Germinal center (tissue), 1 donor: ENCODE results near the gene PRRT2.
A peak's percentile ranks its signal among the peaks of the same experiment; 100 is the strongest.
"Not testable (repeated sequence)": the region's sequence is repeated elsewhere in the genome, so short reads cannot be mapped to it uniquely, and the experiment has no call there.

Experiments
- DNase-seq: peaks from one replicate; pipeline ENCODE4 v3.0.0; 2012; ENCODE audit warnings: mixed read lengths, low spot score

Gene PRRT2

GRCh38 chr16:29833219-29833618 is 21.2 kb downstream of the PRRT2 start:
- DNase-seq = not testable (repeated sequence)

GRCh38 chr16:29834079-29834478 is 22.1 kb downstream of the PRRT2 start:
- no peak for DNase-seq

- no peak for DNase-seq
These were observed 23.9 kb downstream of the PRRT2 start for GRCh38 chr16:29835926-29836325.

GRCh38 chr16:29836623-29837022 is 24.6 kb downstream of the PRRT2 start:
- no peak for DNase-seq

GRCh38 chr16:29837841-29838240 is 25.8 kb downstream of the PRRT2 start:
- DNase-seq = no peak

- DNase-seq = no peak
These were observed 27.8 kb downstream of the PRRT2 start for GRCh38 chr16:29839822-29840221.

- DNase-seq = no peak
These were observed 28.2 kb downstream of the PRRT2 start for GRCh38 chr16:29840240-29840639.

GRCh38 chr16:29841631-29842030 is 29.6 kb downstream of the PRRT2 start:
- no peak for DNase-seq

GRCh38 chr16:29842732-29843346 is 30.8 kb downstream of the PRRT2 start:
- no peak for DNase-seq

- no peak for DNase-seq
These were observed 31.9 kb downstream of the PRRT2 start for GRCh38 chr16:29843931-29844330.

GRCh38 chr16:29844575-29845331 is 32.8 kb downstream of the PRRT2 start:
- DNase-seq = no peak

- no peak for DNase-seq
These were observed 33.7 kb downstream of the PRRT2 start for GRCh38 chr16:29845656-29846055.

GRCh38 chr16:29848420-29849297 is 36.7 kb downstream of the PRRT2 start:
- peak; percentile 81 for DNase-seq

- no peak for DNase-seq
These were observed 37.5 kb downstream of the PRRT2 start for GRCh38 chr16:29849505-29849904.

- no peak for DNase-seq
These were observed 39.0 kb downstream of the PRRT2 start for GRCh38 chr16:29850998-29851397.

GRCh38 chr16:29852654-29853053 is 40.7 kb downstream of the PRRT2 start:
- DNase-seq = no peak

- DNase-seq = no peak
These were observed 42.6 kb downstream of the PRRT2 start for GRCh38 chr16:29854520-29855100.

- no peak for DNase-seq
These were observed 45.3 kb downstream of the PRRT2 start for GRCh38 chr16:29857133-29857760.

GRCh38 chr16:29858149-29858849 is 46.3 kb downstream of the PRRT2 start:
- DNase-seq = no peak

- DNase-seq = no peak
These were observed 47.0 kb downstream of the PRRT2 start for GRCh38 chr16:29858974-29859373.

GRCh38 chr16:29860218-29860617 is 48.2 kb downstream of the PRRT2 start:
- DNase-seq = no peak
